IMR-90 (cell line): ENCODE results near the gene SH3BP2.

Experiments
- CHD1 ChIP-seq: IDR thresholded peaks from 2 replicates; pipeline ENCODE4 v1.6.1; 2012; ENCODE audit warnings: low read depth, low read length, improper control_type of control experiment
- CTCF ChIP-seq: conservative IDR thresholded peaks from 2 replicates; pipeline ENCODE4 v1.5.1; 2012; ENCODE audit warnings: mild to moderate bottlenecking, low read depth, low read length, improper control_type of control experiment

DNA sequence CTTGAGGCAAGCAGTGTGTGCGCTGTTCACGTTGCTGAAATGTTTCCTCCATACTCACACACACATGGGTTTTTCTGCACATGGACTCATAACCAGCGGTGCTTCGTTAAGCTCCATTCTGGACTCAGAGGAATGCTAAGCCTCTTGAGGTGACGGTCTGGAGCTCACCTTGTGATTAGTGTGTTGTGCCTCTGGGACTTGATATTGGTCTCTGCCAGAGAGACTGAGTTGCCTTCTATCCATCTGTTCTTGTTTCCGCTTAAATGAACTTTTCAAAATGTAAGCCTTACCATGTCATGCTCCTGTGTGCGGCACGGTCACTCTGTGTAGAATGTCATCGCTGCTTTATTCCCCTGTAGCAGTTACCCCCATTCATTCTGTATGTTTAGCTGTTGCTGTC lies 93.3 kb downstream of the SH3BP2 start:
- no peak for TF ChIP-seq CTCF
- no peak for TF ChIP-seq CHD1
